Spleen (tissue), 7 donors: Measurements from ENCODE around the gene GNPTG.

Experiments
- POLR2A ChIP-seq, 3 donors: fragments of 450-650 bp; IDR thresholded peaks; one replicate each; pipeline ENCODE4 v1.5.1; 2017; ENCODE audit warnings: antibody characterized with exemption in 3 of 3, mild to moderate bottlenecking in 1 of 3
- TF ChIP-seq, protein P1 (sequence below), 11 experiments: fragments of 200-600 bp in 7 of 11; fragments of 450-650 bp in 4 of 11; sonication (generic) in 4 of 11; IDR thresholded peaks in 8 of 11; conservative IDR thresholded peaks in 3 of 11; 1 replicate in 7 of 11; 2 replicates in 4 of 11; pipeline versions ENCODE4 v1.4.0 to v1.8.0; 2016 to 2021; ENCODE audit warnings: antibody characterized with exemption in 11 of 11, inconsistent platforms in 4 of 11, mild to moderate bottlenecking in 1 of 11
- donor health status: DM: no; HTN: no; CAD: no; lungs with moderate emphysema.
- donor health status: DM: no; HTN: no; CAD: no.
- donor health status: DM: no; HTN: no; CAD: no.

DNA sequence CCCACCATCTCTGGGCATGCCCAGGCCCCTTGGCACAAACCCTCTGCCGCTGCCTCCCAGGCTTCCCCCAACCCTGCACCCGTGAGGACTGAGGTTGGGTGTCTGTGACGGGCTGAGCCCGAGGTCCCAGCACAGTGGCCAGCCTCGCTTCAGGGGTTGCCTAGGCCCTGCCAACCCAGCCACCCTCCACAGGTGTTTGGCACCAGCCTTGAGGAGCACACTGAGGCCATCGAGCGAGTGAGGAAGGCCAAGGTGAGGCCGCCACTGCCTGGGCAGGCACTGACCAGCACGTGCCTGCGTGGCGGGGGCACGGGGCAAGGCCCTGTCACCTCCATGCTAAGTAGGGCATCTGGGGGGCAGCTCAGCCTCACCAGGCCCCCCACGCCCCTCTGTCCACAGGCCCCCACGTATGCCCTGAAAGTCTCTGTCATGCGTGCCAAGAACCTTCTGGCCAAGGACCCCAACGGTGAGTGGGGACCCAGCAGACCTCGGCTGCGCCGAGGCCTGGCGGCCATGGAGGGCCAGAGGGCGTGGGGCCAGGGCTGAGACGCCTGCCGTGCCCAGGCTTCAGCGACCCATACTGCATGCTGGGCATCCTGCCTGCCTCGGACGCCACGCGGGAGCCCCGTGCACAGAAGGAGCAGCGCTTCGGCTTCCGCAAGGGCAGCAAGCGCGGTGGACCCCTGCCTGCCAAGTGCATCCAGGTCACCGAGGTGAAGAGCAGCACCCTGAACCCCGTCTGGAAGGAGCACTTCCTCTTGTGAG is 10.8 kb upstream of the GNPTG start:
- TF ChIP-seq, protein P1, sequence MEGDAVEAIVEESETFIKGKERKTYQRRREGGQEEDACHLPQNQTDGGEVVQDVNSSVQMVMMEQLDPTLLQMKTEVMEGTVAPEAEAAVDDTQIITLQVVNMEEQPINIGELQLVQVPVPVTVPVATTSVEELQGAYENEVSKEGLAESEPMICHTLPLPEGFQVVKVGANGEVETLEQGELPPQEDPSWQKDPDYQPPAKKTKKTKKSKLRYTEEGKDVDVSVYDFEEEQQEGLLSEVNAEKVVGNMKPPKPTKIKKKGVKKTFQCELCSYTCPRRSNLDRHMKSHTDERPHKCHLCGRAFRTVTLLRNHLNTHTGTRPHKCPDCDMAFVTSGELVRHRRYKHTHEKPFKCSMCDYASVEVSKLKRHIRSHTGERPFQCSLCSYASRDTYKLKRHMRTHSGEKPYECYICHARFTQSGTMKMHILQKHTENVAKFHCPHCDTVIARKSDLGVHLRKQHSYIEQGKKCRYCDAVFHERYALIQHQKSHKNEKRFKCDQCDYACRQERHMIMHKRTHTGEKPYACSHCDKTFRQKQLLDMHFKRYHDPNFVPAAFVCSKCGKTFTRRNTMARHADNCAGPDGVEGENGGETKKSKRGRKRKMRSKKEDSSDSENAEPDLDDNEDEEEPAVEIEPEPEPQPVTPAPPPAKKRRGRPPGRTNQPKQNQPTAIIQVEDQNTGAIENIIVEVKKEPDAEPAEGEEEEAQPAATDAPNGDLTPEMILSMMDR (IDR thresholded peaks at IDR 0.05 in 8 of 11, conservative IDR thresholded peaks at IDR 0.05 in 3 of 11) = no peak
- TF ChIP-seq POLR2A (IDR thresholded peaks at IDR 0.05) = no peak
